Thymus (tissue), 11 donors: ENCODE results near the gene DACT3. TPM values are rescaled to one million over a fixed set of nuclear protein-coding genes. Genes with fewer than 3 reads are reported as not detected.

Experiments used
- DNase-seq, 9 donors: peaks; one replicate each; pipeline ENCODE4 v3.0.0-alpha.2; 2013; ENCODE audit warnings: low spot score in 9 of 9, low read depth in 6 of 9, missing footprints in 1 of 9
- H3K27ac ChIP-seq, 2 donors: one replicate each; pipeline ENCODE4 v1.5.1; 2013; ENCODE audit warnings: control low read depth in 1 of 2, low read depth in 1 of 2, low read length in 1 of 2, mild to moderate bottlenecking in 1 of 2, moderate library complexity in 1 of 2
- H3K27me3 ChIP-seq, 2 donors: one replicate each; pipeline ENCODE4 v1.5.1; 2013; ENCODE audit warnings: low read length in 1 of 2; ENCODE audit not compliant: control insufficient read depth in 2 of 2, insufficient read depth in 1 of 2
- H3K36me3 ChIP-seq, 2 donors: one replicate each; pipeline ENCODE4 v1.5.1; 2013; ENCODE audit warnings: low read length in 1 of 2, mild to moderate bottlenecking in 1 of 2, moderate library complexity in 1 of 2; ENCODE audit not compliant: control insufficient read depth in 2 of 2, insufficient read depth in 2 of 2
- H3K4me1 ChIP-seq, 2 donors: one replicate each; pipeline ENCODE4 v1.5.1; 2013; ENCODE audit warnings: low read length in 2 of 2; ENCODE audit not compliant: control insufficient read depth in 2 of 2, insufficient read depth in 2 of 2
- H3K4me3 ChIP-seq, 2 donors: one replicate each; pipeline ENCODE4 v1.5.1; 2013; ENCODE audit warnings: low read length in 2 of 2, control low read depth in 1 of 2, mild to moderate bottlenecking in 1 of 2
- H3K9me3 ChIP-seq, 2 donors: one replicate each; pipeline ENCODE4 v1.5.1; 2013; ENCODE audit warnings: low read length in 1 of 2, mild to moderate bottlenecking in 1 of 2; ENCODE audit not compliant: control insufficient read depth in 2 of 2, insufficient read depth in 1 of 2
- WGBS: extraction: QIAGEN DNeasy Blood & Tissue Kit; methylation state at CpG from one replicate; pipeline ENCODE4 v1.1.7; 2013; 5-methylcytosine and 5-hydroxymethylcytosine counted together
- polyA plus RNA-seq: library from polyadenylated mRNA; stranded (reverse); fragments of 200-250 nt; gene quantifications from one replicate; pipeline ENCODE4 v1.2.3, GENCODE V29; 2013
- total RNA-seq: library from RNA; stranded (reverse); fragments of 120-200 nt; gene quantifications from one replicate; pipeline ENCODE4 v1.2.4, GENCODE V29; 2013
- donor health status: healthy.

Gene DACT3
- total and polyA plus RNA-seq, 2 donors: 1.2 to 3.4 TPM

DNA sequence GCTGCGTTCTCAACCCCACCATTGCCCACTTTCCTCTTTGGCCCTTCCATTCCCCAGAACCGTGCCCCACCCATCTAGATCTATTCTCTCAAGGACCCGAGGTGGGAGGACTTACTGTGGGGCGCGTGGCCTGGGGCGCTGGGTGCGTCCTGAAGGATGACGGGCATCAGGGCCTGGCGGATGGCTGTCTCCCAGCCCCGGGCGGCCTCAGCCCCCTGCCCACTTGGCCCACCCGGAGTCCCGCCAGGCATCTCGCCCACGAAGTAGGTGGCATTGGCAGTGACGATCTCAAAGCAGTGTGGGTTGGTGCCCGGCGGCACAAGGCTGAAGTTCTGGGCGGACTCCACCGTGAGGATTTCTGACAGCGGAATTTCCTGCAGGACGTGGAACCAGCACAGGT is 32.8 kb upstream of the DACT3 start:
- no peaks in the 10 kb centered on the region for H3K9me3 ChIP-seq
- 99% methylated on average over 22 of the region's 22 CpGs for WGBS
- DNase-seq: no peak
- peaks cover 94 to 98% of the 10 kb centered on the region in 2 donors for H3K36me3 ChIP-seq
- no peak overlapping the region for H3K4me3 ChIP-seq
- no peak overlapping the region for H3K27ac ChIP-seq
- H3K4me1 ChIP-seq: no peaks in the 10 kb centered on the region
- H3K27me3 ChIP-seq: no peaks in the 10 kb centered on the region

GRCh38 chr19:46692918-46693722 is 32.1 kb upstream of the DACT3 start:
- Histone ChIP-seq H3K4me3 (no peak overlapping the region), H3K36me3 (peaks cover 92 to 97% of the 10 kb centered on the region in 2 donors), H3K27ac (no peak overlapping the region), H3K9me3 (no peaks in the 10 kb centered on the region), H3K27me3 (no peaks in the 10 kb centered on the region), H3K4me1 (no peaks in the 10 kb centered on the region)
- DNase-seq: no peak
- WGBS: 98% methylated on average over 4 of the region's 4 CpGs

- no peak overlapping the region for H3K27ac ChIP-seq
- no peaks in the 10 kb centered on the region for H3K9me3 ChIP-seq
- no peaks in the 10 kb centered on the region for H3K4me1 ChIP-seq
- peaks cover 94 to 99% of the 10 kb centered on the region in 2 donors for H3K36me3 ChIP-seq
- no peaks in the 10 kb centered on the region for H3K27me3 ChIP-seq
- DNase-seq: no peak
- H3K4me3 ChIP-seq: no peak overlapping the region
- 98% methylated on average over 2 of the region's 2 CpGs for WGBS
Measured at GRCh38 chr19:46691948-46692347, 31.0 kb upstream of the DACT3 start.

- DNase-seq: no peak
- Histone ChIP-seq H3K4me3 (no peak overlapping the region), H3K4me1 (no peaks in the 10 kb centered on the region), H3K27ac (no peak overlapping the region), H3K9me3 (no peaks in the 10 kb centered on the region), H3K27me3 (no peaks in the 10 kb centered on the region), H3K36me3 (peaks cover 91 to 92% of the 10 kb centered on the region in 2 donors)
- WGBS: 49% methylated on average over 2 of the region's 2 CpGs
Measured at GRCh38 chr19:46691104-46691503, 30.1 kb upstream of the DACT3 start.

GRCh38 chr19:46689358-46689757 is 28.4 kb upstream of the DACT3 start:
- H3K4me1 ChIP-seq: no peaks in the 10 kb centered on the region
- no peaks in the 10 kb centered on the region for H3K9me3 ChIP-seq
- H3K4me3 ChIP-seq: no peak overlapping the region
- WGBS: 97% methylated on average over 14 of the region's 14 CpGs
- H3K36me3 ChIP-seq: peaks cover 90 to 93% of the 10 kb centered on the region in 2 donors
- DNase-seq: no peak
- no peaks in the 10 kb centered on the region for H3K27me3 ChIP-seq
- H3K27ac ChIP-seq: no peak overlapping the region

GRCh38 chr19:46687438-46688145 is 26.6 kb upstream of the DACT3 start:
- H3K4me1 ChIP-seq: no peaks in the 10 kb centered on the region
- no peak for DNase-seq
- H3K36me3 ChIP-seq: peaks cover 89 to 90% of the 10 kb centered on the region in 2 donors
- H3K27ac ChIP-seq: no peak overlapping the region
- WGBS: 98% methylated on average over 6 of the region's 6 CpGs
- no peaks in the 10 kb centered on the region for H3K27me3 ChIP-seq
- no peaks in the 10 kb centered on the region for H3K9me3 ChIP-seq
- no peak overlapping the region for H3K4me3 ChIP-seq

GRCh38 chr19:46685189-46685588 is 24.2 kb upstream of the DACT3 start:
- no peaks in the 10 kb centered on the region for H3K9me3 ChIP-seq
- H3K4me3 ChIP-seq: no peak overlapping the region
- no peaks in the 10 kb centered on the region for H3K4me1 ChIP-seq
- H3K36me3 ChIP-seq: peaks cover 76 to 84% of the 10 kb centered on the region in 2 donors
- H3K27ac ChIP-seq: no peak overlapping the region
- H3K27me3 ChIP-seq: no peaks in the 10 kb centered on the region
- DNase-seq: no peak
- 80% methylated on average over 3 of the region's 3 CpGs for WGBS

- Histone ChIP-seq H3K27me3 (no peaks in the 10 kb centered on the region), H3K4me1 (no peaks in the 10 kb centered on the region), H3K9me3 (no peaks in the 10 kb centered on the region), H3K4me3 (no peak overlapping the region), H3K27ac (no peak overlapping the region), H3K36me3 (peaks cover 78 to 90% of the 10 kb centered on the region in 2 donors)
- peak in 4 of 9 donors; percentile 21 to 48 (median 40) for DNase-seq
- 93% methylated on average over 26 of the region's 26 CpGs for WGBS
Measured at GRCh38 chr19:46678110-46678732, 17.2 kb upstream of the DACT3 start.
